ENCODE data around the gene ZDHHC24. TPM values are rescaled to one million over a fixed set of nuclear protein-coding genes. Genes with fewer than 3 reads are reported as not detected.

ZDHHC24 gene
- total RNA-seq, 1 experiment from 2014 or later, result 29.5 TPM

GRCh38 chr11:66494458-66494857 is 51.4 kb downstream of the ZDHHC24 start:
- ATAC-seq (no peak), DNase-seq (ENCODE audit: low read depth, low spot score) (no peak)
- Histone ChIP-seq H3K4me3 (ENCODE audit: low read depth in 2 of 2, low read length in 2 of 2) (no peak overlapping the region), H3K4me1 (ENCODE audit: control insufficient read depth, insufficient read depth, low read length) (no peaks in the 10 kb centered on the region), H3K36me3 (ENCODE audit: control insufficient read depth, insufficient read depth, low read length) (peaks cover 5% of the 10 kb centered on the region), H3K27ac (ENCODE audit: low read length) (no peak overlapping the region), H3K9me3 (ENCODE audit: control insufficient read depth, insufficient read depth, low read depth, low read length) (no peaks in the 10 kb centered on the region), H3K27me3 (ENCODE audit: control insufficient read depth, insufficient read depth, low read length) (no peaks in the 10 kb centered on the region)
- in situ Hi-C loops (cut with HindIII; ENCODE audit: low pct_unique_long_range_greater_than_20kb, low sequenced_read_pairs), result no loop called here
- intact Hi-C loops (cut with micrococcal nuclease; ENCODE audit: unreplicated experiment), result no loop called here
- CTCF ChIA-PET, result no interaction called here
- no TSS peak for BruUV-seq (replicated peaks)
- TF ChIP-seq TCF7L2 (IDR thresholded peaks at IDR 0.05; ENCODE audit: low read depth, low read length) (no peak), CTCF (IDR thresholded peaks at IDR 0.05) (no peak), POLR2AphosphoS5 (IDR thresholded peaks at IDR 0.05; ENCODE audit: low read depth, low read length) (no peak), REST (IDR thresholded peaks at IDR 0.05; ENCODE audit: insufficient read depth in 1 of 2, low read depth in 2 of 2, low read length in 1 of 2) (no peak), SIN3A (IDR thresholded peaks at IDR 0.05; ENCODE audit: borderline replicate concordance, insufficient read depth, low read depth, low read length) (no peak)
- POLR2A ChIA-PET, result no interaction called here

GRCh38 chr11:66493130-66493529 is 52.7 kb downstream of the ZDHHC24 start:
- no peak overlapping the region for H3K27ac ChIP-seq (ENCODE audit: low read length)
- ChIA-PET CTCF (no interaction called here), POLR2A (interaction anchor here (0.5 kb wide), 1 partner anchor 115 kb away, joined by 4 read pairs; no protein-coding TSS in a partner anchor)
- H3K27me3 ChIP-seq (ENCODE audit: control insufficient read depth, insufficient read depth, low read length), result no peaks in the 10 kb centered on the region
- DNase-seq (ENCODE audit: low read depth, low spot score), result no peak
- H3K4me1 ChIP-seq (ENCODE audit: control insufficient read depth, insufficient read depth, low read length), result no peaks in the 10 kb centered on the region
- H3K4me3 ChIP-seq (ENCODE audit: low read depth in 2 of 2, low read length in 2 of 2), result no peak overlapping the region
- BruUV-seq (replicated peaks), result no TSS peak
- intact Hi-C loops (cut with micrococcal nuclease; ENCODE audit: unreplicated experiment) (no loop called here), in situ Hi-C loops (cut with HindIII; ENCODE audit: low pct_unique_long_range_greater_than_20kb, low sequenced_read_pairs) (no loop called here)
- no peak for ATAC-seq
- TF ChIP-seq POLR2AphosphoS5 (IDR thresholded peaks at IDR 0.05; ENCODE audit: low read depth, low read length), result no peak
- no peak for TF ChIP-seq CTCF (IDR thresholded peaks at IDR 0.05)
- no peak for TF ChIP-seq TCF7L2 (IDR thresholded peaks at IDR 0.05; ENCODE audit: low read depth, low read length)
- TF ChIP-seq SIN3A (IDR thresholded peaks at IDR 0.05; ENCODE audit: borderline replicate concordance, insufficient read depth, low read depth, low read length), result no peak
- TF ChIP-seq REST (IDR thresholded peaks at IDR 0.05; ENCODE audit: insufficient read depth in 1 of 2, low read depth in 2 of 2, low read length in 1 of 2), result no peak
- H3K9me3 ChIP-seq (ENCODE audit: control insufficient read depth, insufficient read depth, low read depth, low read length), result no peaks in the 10 kb centered on the region
- peaks cover 5% of the 10 kb centered on the region for H3K36me3 ChIP-seq (ENCODE audit: control insufficient read depth, insufficient read depth, low read length)

All from Panc1 (cell line).